Loucy (cell line): ENCODE measurements around the gene SV2B.

Experiments
- H2AFZ ChIP-seq: fragments of 200-600 bp; sonication (generic); 2 replicates; pipeline ENCODE4 v1.6.0; 2016; ENCODE audit warnings: antibody characterized with exemption, mild to moderate bottlenecking, low read length, moderate library complexity
- H3F3A ChIP-seq: fragments of 200-600 bp; 2 replicates; pipeline ENCODE4 v1.6.0; 2016; ENCODE audit warnings: antibody characterized with exemption, low read depth, mild to moderate bottlenecking
- H3K27me3 ChIP-seq: fragments of 200-600 bp; sonication (generic); 2 replicates; pipeline ENCODE4 v1.6.1; 2014; ENCODE audit warnings: low read length, mild to moderate bottlenecking; ENCODE audit not compliant: insufficient read depth, poor library complexity, severe bottlenecking
- H3K36me3 ChIP-seq: fragments of 200-600 bp; sonication (generic); 2 replicates; pipeline ENCODE4 v1.6.1; 2016; ENCODE audit warnings: low read length; ENCODE audit not compliant: insufficient read depth
- H3K4me1 ChIP-seq: fragments of 200-600 bp; sonication (generic); 2 replicates; pipeline ENCODE4 v1.5.1; 2014; ENCODE audit warnings: low read length, mild to moderate bottlenecking; ENCODE audit not compliant: insufficient read depth, poor library complexity, severe bottlenecking
- H3K4me2 ChIP-seq: fragments of 200-600 bp; sonication (generic); 2 replicates; pipeline ENCODE4 v1.6.0; 2014; ENCODE audit warnings: antibody characterized with exemption, low read length, low read depth, mild to moderate bottlenecking; ENCODE audit not compliant: poor library complexity, severe bottlenecking
- H3K4me3 ChIP-seq: fragments of 200-600 bp; sonication (generic); 2 replicates; pipeline ENCODE4 v1.5.1; 2014; ENCODE audit warnings: low read length, mild to moderate bottlenecking, mixed read lengths; ENCODE audit not compliant: poor library complexity, severe bottlenecking
- H3K79me2 ChIP-seq: fragments of 200-600 bp; sonication (generic); 2 replicates; pipeline ENCODE4 v1.6.1; 2014; ENCODE audit warnings: low read length; ENCODE audit not compliant: insufficient read depth
- H3K9ac ChIP-seq: fragments of 200-600 bp; sonication (generic); 2 replicates; pipeline ENCODE4 v1.6.0; 2014; ENCODE audit warnings: mild to moderate bottlenecking, low read depth, low read length, moderate library complexity; ENCODE audit not compliant: poor library complexity, severe bottlenecking
- H3K9me2 ChIP-seq: fragments of 200-600 bp; sonication (generic); replicated peaks from 2 replicates; pipeline ENCODE4 v1.6.1; 2016; ENCODE audit warnings: low read depth, low read length, mixed read lengths
- H3K9me3 ChIP-seq: fragments of 200-600 bp; sonication (generic); 2 replicates; pipeline ENCODE4 v1.6.1; 2014; ENCODE audit warnings: mild to moderate bottlenecking, antibody characterized with exemption, low read length, low read depth; ENCODE audit not compliant: insufficient read depth
- H4K20me1 ChIP-seq: fragments of 200-600 bp; sonication (generic); 2 replicates; pipeline ENCODE4 v1.6.0; 2014; ENCODE audit warnings: antibody characterized with exemption, low read length, mild to moderate bottlenecking; ENCODE audit not compliant: insufficient read depth, poor library complexity, severe bottlenecking
- CTCF ChIP-seq: fragments of 200-600 bp; sonication (generic); conservative IDR thresholded peaks from 2 replicates; pipeline ENCODE4 v1.5.1; 2014; ENCODE audit warnings: mild to moderate bottlenecking, antibody characterized with exemption, low read length
- EZH2phosphoT487 ChIP-seq: fragments of 200-600 bp; IDR thresholded peaks from 2 replicates; pipeline ENCODE4 v1.6.1; 2018; ENCODE audit warnings: antibody characterized with exemption, mild to moderate bottlenecking, moderate library complexity, borderline replicate concordance

SV2B gene

GRCh38 chr15:91348752-91349500, 248.9 kb downstream of the SV2B start:
- H3K9ac ChIP-seq, result no peak overlapping the region
- no peaks in the 10 kb centered on the region for H3F3A ChIP-seq
- H3K4me1 ChIP-seq, result peaks cover 23% of the 10 kb centered on the region
- TF ChIP-seq EZH2phosphoT487 (no peak), CTCF (no peak)
- H2AFZ ChIP-seq, result no peak overlapping the region
- H4K20me1 ChIP-seq, result no peaks in the 10 kb centered on the region
- H3K27me3 ChIP-seq, result no peaks in the 10 kb centered on the region
- no peaks in the 10 kb centered on the region for H3K79me2 ChIP-seq
- no peaks in the 10 kb centered on the region for H3K36me3 ChIP-seq
- no peaks in the 10 kb centered on the region for H3K9me3 ChIP-seq
- H3K4me3 ChIP-seq, result peak overlapping the region; percentile 10
- no peaks in the 10 kb centered on the region for H3K9me2 ChIP-seq
- H3K4me2 ChIP-seq, result peak overlapping the region; percentile 50
